AML-193 (cell line): Measurements from ENCODE around the gene TSSC4.

ENCODE experiments used
- DNase-seq, 2 experiments: peaks; one replicate each; lab custom pipeline; 2025; lab: John Stamatoyannopoulos, UW

The TSSC4 gene

DNA sequence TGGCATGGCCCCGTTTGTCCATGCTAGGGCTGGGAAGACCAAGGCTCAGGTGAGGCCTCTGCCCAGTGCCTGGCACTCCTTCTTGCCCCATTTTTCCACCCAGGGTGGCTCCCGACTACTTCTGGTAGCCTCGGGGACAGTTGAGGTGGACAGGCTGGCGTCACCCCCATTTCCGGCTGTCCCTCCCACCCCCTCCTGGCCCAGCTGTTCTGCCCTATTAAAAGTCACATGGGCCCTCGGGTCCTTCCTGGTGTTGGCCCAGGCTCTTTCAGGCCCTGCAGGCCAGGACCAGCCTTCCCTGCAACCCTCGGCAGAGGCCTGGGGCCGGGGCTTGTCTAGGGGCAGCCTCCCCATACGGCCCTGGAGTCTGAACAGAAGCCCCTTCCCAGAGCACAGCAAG lies 14.0 kb upstream of the TSSC4 start:
- no peak for DNase-seq

GRCh38 chr11:2387266-2387987 lies 13.1 kb upstream of the TSSC4 start:
- no peak for DNase-seq

GRCh38 chr11:2388431-2389376 lies 11.8 kb upstream of the TSSC4 start:
- DNase-seq, result no peak

DNA sequence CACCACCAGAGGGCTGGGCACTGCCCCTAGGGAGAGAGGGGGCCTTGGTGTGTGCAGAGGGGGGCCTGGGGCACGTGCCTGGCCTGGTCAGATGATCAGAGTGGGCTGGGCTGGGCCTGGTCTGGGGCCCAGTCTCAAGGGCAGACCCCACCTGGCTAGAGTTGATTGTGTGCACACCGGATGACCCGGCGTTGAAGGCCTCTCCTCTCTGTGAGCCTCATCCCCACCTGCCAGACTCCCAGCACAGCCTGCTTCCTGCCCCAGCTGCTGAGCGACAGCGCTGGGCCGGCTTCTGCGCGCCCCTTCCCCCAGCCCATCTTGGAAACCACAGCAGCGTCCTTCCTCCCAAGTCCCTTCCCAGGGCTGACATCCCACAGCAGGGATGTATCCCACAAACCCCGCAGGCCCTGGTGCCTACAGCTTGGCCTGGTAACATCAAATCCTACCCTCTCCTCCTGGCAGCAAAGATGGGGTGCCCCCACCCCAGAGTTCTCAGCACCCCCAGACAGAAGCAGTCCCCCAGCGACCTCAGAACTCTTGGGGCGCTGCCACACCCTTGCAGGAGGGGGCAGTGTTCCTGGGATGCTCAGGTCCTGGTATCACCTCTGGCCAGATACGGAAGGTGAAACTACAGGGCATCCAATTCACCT lies 11.0 kb upstream of the TSSC4 start:
- no peak for DNase-seq

DNA sequence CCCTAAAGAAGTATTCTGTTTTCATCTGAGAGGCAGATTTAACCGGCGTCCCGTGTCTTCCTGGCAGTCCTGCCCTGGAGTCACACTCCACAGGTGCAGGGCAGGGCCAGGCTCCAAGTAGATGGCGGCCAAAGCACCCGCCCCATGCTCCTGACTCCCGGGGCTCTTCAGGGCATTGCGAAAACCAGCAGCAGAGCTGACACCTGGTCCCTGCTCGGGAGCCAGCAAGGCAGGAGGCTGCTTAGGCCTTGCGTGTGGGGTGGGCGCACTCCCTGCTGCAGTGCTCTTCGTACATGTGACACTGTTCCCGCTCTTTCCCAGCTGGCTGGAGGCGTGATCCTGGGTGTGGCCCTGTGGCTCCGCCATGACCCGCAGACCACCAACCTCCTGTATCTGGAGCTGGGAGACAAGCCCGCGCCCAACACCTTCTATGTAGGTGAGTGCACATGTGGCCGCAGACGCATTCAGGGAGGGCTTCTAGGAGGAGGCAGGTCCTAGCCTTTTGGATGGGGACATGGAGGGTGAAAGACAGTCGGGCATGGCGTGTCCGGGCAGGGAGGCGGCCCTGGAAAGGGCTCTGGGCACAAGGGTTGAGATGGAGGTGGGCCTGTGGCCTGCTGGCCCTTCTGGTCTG lies 10.3 kb upstream of the TSSC4 start:
- no peak for DNase-seq

GRCh38 chr11:2390725-2391151 lies 9.8 kb upstream of the TSSC4 start:
- DNase-seq, result no peak

- DNase-seq, result no peak
Measured at GRCh38 chr11:2391181-2391975, 9.2 kb upstream of the TSSC4 start.

- DNase-seq, result no peak
Measured at GRCh38 chr11:2392241-2392959, 8.2 kb upstream of the TSSC4 start.

DNA sequence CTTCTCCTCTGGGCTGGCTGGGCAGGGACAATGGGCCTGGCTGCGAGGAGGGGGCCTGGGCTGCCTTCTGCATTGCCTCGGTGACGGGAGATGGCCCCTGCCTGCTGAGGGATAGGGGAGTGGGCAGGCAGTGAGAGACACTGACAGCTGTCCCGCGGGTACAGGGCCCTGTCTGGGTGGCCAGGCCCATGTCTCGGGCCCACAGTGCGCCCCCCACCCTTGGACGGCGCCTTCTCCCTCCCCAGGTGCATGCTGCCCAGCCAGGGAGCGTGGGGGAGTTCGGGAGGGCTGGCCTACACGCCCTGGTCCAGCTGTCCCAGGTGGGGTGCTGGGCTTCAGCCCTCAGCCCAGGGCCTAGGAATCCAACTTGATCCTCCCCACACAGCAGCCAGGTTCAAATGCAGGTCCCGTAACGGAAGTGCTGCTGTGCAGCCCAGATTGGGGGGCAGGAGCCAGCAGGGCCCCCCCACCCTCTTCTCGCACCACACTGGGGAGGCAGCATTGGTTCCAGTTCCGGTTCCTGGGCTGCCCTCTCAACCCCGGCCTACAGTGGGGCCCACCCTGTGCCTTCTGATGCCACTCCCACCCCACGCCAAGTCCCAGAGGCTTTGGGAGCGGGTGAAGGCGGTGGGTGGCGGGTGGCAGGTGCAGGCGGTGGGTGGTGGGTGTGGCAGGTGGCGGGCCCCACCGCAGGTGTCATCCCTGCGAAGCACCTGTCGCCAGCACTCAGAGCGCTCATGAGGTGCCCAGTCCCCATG lies 7.3 kb upstream of the TSSC4 start:
- no peak for DNase-seq

DNA sequence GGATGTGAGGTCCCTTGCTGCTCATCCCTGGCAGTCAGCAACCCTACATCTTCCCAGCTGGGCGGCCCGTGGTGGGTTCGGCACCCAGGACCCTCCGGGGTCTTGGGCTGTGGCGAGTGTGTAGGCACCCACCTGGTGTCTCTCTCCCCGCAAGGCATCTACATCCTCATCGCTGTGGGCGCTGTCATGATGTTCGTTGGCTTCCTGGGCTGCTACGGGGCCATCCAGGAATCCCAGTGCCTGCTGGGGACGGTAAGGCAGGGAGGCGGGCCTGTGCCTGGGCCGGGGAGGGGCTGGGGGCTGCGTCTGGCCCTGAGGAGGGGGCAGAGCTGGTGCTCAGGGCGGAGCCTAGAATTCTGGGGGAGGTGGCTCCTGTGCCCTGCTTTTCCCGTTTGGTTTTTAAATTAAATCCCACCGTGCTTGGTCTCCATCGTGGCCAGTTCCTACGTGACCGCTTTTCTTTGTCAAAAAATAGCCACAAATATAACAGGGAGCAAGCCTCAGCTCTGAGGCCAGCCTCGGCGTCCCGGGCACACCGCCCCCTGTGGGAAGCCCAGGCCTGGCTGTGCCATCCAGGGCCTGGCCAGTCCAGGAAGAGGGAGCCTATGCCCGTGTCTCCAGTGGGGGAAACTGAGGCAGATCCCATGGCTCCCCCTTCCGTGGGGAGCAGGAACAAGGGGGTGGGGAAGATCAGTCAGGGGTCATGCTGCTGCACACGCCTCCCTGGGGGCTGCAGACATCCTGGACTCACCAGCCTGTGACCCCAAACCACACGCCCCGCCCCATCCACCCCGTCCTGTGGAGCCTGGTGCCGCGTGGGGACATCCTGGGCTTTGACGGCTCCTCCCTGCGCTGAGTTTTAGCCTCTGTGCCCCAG lies 6.4 kb upstream of the TSSC4 start:
- no peak for DNase-seq

GRCh38 chr11:2394818-2395105 lies 5.8 kb upstream of the TSSC4 start:
- DNase-seq, result no peak

- no peak for DNase-seq
Measured at GRCh38 chr11:2395211-2395730, 5.3 kb upstream of the TSSC4 start.

DNA sequence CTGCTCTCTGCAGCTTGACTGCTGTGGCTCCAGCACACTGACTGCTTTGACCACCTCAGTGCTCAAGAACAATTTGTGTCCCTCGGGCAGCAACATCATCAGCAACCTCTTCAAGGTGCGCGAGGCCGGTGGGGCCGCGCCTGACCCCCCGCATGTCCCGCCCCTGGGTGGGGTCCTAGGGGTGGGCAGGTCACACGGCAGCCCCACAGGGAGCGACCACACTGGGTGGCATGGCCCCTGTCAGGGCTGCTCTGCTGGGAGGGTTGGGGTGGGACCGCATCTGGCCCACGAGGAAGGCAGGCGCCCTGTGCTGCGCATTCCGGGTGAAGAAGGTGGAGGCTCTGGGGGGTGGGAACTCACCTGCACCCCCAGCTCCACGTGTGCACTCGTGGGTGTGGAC lies 4.7 kb upstream of the TSSC4 start:
- DNase-seq, result no peak

- DNase-seq, result no peak
Measured at GRCh38 chr11:2396471-2396870, 4.1 kb upstream of the TSSC4 start.

DNA sequence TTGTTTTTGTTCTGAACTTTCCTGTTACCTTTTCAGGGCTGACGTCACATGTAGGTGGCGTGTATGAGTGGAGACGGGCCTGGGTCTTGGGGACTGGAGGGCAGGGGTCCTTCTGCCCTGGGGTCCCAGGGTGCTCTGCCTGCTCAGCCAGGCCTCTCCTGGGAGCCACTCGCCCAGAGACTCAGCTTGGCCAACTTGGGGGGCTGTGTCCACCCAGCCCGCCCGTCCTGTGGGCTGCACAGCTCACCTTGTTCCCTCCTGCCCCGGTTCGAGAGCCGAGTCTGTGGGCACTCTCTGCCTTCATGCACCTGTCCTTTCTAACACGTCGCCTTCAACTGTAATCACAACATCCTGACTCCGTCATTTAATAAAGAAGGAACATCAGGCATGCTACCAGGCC lies 3.5 kb upstream of the TSSC4 start:
- DNase-seq, result no peak

DNA sequence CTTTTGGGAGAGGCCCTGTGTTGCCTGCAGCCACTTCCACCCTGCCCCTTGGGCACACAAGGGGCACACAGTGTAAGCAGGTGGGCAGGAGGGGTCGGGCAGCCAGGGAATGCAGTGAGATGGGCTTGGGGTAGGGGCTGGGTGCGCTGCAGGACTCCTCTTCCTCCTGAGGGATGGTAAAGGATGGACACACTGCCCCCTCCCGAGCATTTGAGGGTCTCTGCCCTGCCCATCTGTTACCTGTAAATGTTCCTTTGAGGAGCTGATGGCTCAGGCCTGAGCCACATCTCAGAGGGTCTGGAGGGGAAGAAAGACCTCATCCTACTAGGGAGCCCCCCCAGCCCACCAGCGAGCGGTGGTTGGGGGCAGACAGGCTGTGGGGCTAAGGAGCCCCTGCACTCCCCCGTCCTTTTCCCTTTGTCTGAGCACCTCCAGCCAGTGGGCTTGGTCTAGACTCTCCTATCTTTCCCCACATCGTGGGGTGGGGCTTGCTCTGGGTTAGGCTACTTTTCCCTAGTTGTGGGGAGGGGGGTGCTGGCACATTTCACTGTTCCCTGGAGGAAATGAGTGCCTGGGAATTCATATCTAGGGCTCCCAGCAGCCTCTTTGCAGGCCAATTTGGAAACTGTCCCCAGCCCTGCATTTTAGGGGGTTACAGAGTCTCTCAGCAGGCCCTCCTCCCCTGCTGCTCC lies 1.7 kb upstream of the TSSC4 start:
- DNase-seq, result no peak

DNA sequence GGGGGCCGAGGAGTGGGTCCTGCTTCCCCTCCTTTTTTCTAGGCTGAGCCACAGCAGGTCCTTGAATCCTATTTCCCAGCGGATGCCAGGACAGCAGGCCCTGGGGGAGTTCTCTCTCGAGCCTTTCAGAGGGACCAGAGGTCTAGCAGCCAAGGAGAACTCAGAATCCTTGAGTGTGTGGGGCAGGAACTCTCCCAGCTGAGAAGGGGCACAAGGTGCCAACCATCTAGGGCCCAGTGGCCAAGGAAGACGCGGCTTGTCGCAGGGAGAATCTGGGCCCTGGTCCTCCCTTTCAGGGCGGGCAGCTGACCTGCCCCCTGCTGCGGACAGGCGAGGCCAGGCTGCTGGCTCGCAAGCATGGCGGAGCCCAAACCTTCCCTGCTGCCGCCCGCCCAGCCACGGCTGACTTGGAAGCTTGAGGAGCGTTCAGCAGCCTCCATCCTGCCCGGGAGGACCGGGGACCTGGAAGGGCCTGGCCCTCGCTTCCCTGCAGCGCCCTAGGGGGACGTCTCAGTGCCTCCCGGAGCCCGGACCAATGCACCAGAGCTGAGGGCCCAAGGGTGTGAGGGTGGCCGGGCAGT lies 972 bp upstream of the TSSC4 start:
- no peak for DNase-seq
